ENCODE results near the gene EDNRA. TPM values are rescaled to one million over a fixed set of nuclear protein-coding genes. Genes with fewer than 3 reads are reported as not detected.

Gene EDNRA
- total RNA-seq, result 56.5 TPM

GRCh38 chr4:147480891-147481576 lies at the start of gene EDNRA:
Gene EDNRA, plus strand, starts transcription at chr4:147481097. Its CDS starts 4,585 bp downstream, at chr4:147485682.

Other genes starting within 250 kb of the EDNRA start
- 49.2 TPM for gene TMEM184C, start 136.3 kb downstream of the EDNRA start, total RNA-seq
- gene PRMT9, start 203.1 kb downstream of the EDNRA start, total RNA-seq, result 24.0 TPM